AG04450 (cell line): ENCODE results near the gene FAM171A2. TPM values are rescaled to one million over a fixed set of nuclear protein-coding genes. Genes with fewer than 3 reads are reported as not detected.

Experiments used
- CTCF ChIA-PET: fragments of 300-600, 350-600 bp; formaldehyde crosslinking; extraction: SDS; loops from one replicate; lab custom pipeline; 2022; ENCODE audit warnings: antibody characterized with exemption, inconsistent platforms; lab: Charles Lee
- POLR2A ChIA-PET: fragments of 350-600 bp; formaldehyde crosslinking; extraction: SDS; loops from one replicate; lab custom pipeline; 2021; ENCODE audit warnings: antibody characterized with exemption, inconsistent platforms; lab: Yijun Ruan, JAX
- DNase-seq: peaks from one replicate; pipeline ENCODE4 v3.0.0-alpha.2; 2011; ENCODE audit warnings: low read depth, low spot score
- H3K27ac ChIP-seq: one replicate; pipeline ENCODE4 v1.5.1; 2012; ENCODE audit warnings: low read depth, low read length, control low read depth
- H3K27me3 ChIP-seq: one replicate; pipeline ENCODE4 v1.6.0; 2012; ENCODE audit warnings: low read length; ENCODE audit not compliant: control insufficient read depth, insufficient read depth
- H3K4me3 ChIP-seq: 2 replicates; pipeline ENCODE4 v1.5.1; 2011; ENCODE audit warnings: mild to moderate bottlenecking, low read depth, low read length, control low read depth
- H3K9me3 ChIP-seq: 2 replicates; pipeline ENCODE4 v1.5.1; 2012; ENCODE audit warnings: low read length; ENCODE audit not compliant: control insufficient read depth, insufficient read depth
- CTCF ChIP-seq: IDR thresholded peaks from 2 replicates; pipeline ENCODE4 v1.5.1; 2011; ENCODE audit warnings: low read depth, low read length, control low read depth, inconsistent platforms
- polyA plus RNA-seq: library from polyadenylated mRNA; depleted of rRNA; stranded (reverse); fragments of >200 nt; gene quantifications from 2 replicates; pipeline ENCODE4 v1.2.3, GENCODE V29; 2011

FAM171A2 gene
- polyA plus RNA-seq, 1 experiment, result 5.3 TPM

- Histone ChIP-seq H3K4me3 (no peak overlapping the region), H3K27me3 (peaks cover 57% of the 10 kb centered on the region), H3K9me3 (peaks cover 3% of the 10 kb centered on the region; the same call in 1 of the 2 replicates), H3K27ac (no peak overlapping the region)
- no peak for DNase-seq
- CTCF ChIA-PET, result no interaction called here
- TF ChIP-seq CTCF, result no peak
- POLR2A ChIA-PET, result interaction anchor here (0.6 to 0.7 kb wide), 2 partner anchors 104 to 145 kb away, joined by 3 read pairs; no protein-coding TSS in a partner anchor
Measured at GRCh38 chr17:44314031-44314430, 49.6 kb downstream of the FAM171A2 start.

GRCh38 chr17:44312396-44313104 lies 51.1 kb downstream of the FAM171A2 start:
- Histone ChIP-seq H3K9me3 (peaks cover 3% of the 10 kb centered on the region; the same call in 1 of the 2 replicates), H3K4me3 (no peak overlapping the region), H3K27ac (no peak overlapping the region), H3K27me3 (peaks cover 61% of the 10 kb centered on the region)
- POLR2A ChIA-PET, result no interaction called here
- no peak for DNase-seq
- no peak for TF ChIP-seq CTCF
- CTCF ChIA-PET, result interaction anchor here (0.5 kb wide), 1 partner anchor 10 kb away, joined by 3 read pairs; no protein-coding TSS in a partner anchor

- no peak for TF ChIP-seq CTCF
- no peak for DNase-seq
- Histone ChIP-seq H3K9me3 (peaks cover 3% of the 10 kb centered on the region; the same call in 1 of the 2 replicates), H3K27me3 (peaks cover 63% of the 10 kb centered on the region), H3K27ac (no peak overlapping the region), H3K4me3 (no peak overlapping the region)
- CTCF ChIA-PET, result interaction anchor here (0.6 kb wide), 1 partner anchor 90 kb away, joined by 3 read pairs; no protein-coding TSS in a partner anchor
- POLR2A ChIA-PET, result no interaction called here
Measured at GRCh38 chr17:44311562-44312181, 52.0 kb downstream of the FAM171A2 start.

- ChIA-PET POLR2A (no interaction called here), CTCF (interaction anchor here (0.6 kb wide), 1 partner anchor 89 kb away, joined by 3 read pairs; no protein-coding TSS in a partner anchor)
- Histone ChIP-seq H3K27ac (no peak overlapping the region), H3K4me3 (no peak overlapping the region), H3K27me3 (peaks cover 54% of the 10 kb centered on the region), H3K9me3 (no peaks in the 10 kb centered on the region; the same call in 1 of the 2 replicates)
- no peak for TF ChIP-seq CTCF
- DNase-seq, result no peak
Measured at GRCh38 chr17:44310609-44311376, 52.9 kb downstream of the FAM171A2 start.
